Measurements from ENCODE around the gene CIAO1. TPM values are rescaled to one million over a fixed set of nuclear protein-coding genes. Genes with fewer than 3 reads are reported as not detected.

CIAO1 gene
- total and polyA plus RNA-seq, 2 of the 13 experiments (the other 11 are each of a cell fraction or from before 2014, with no cell fraction given), result 99.3 to 120 TPM

DNA sequence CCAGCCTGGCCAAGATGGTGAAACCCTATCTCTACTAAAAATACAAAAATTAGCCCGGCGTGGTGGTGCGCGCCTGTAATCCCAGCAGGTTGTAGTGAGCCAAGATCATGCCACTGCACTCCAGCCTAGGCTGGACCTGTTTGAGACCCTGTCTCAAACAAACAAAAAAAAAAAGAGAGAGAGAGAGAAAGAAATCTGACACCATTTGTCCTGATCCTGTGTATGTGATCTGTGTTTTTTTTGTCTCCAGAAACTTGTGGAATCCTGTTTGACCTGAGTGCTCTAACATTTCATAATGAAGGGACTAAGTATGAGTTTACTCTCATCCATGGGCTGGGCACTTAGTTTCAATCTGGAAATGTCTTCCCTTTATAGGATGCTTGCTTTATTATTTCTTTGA lies 52.7 kb downstream of the CIAO1 start (continued):
- TF ChIP-seq SOX13 (IDR thresholded peaks at IDR 0.05) (no peak), SOX13 (CRISPR knock-in tag; conservative IDR thresholded peaks at IDR 0.05 in 1 of 2, IDR thresholded peaks at IDR 0.05 in 1 of 2) (peak in 1 of 2 experiments; percentile 17; a peak in 1 of 4 replicates), GATAD2A (CRISPR knock-in tag; IDR thresholded peaks at IDR 0.05) (peak; percentile 31; the same call in 1 of the 2 replicates), HNRNPLL (IDR thresholded peaks at IDR 0.05; ENCODE audit: low read depth, low read length, poor library complexity, severe bottlenecking) (no peak), ZNF747 (CRISPR knock-in tag; IDR thresholded peaks at IDR 0.05; ENCODE audit: borderline replicate concordance) (no peak), ZFYVE20 (CRISPR knock-in tag; IDR thresholded peaks at IDR 0.05; ENCODE audit: borderline replicate concordance, low read depth) (no peak)
- TF ChIP-seq, protein P1, sequence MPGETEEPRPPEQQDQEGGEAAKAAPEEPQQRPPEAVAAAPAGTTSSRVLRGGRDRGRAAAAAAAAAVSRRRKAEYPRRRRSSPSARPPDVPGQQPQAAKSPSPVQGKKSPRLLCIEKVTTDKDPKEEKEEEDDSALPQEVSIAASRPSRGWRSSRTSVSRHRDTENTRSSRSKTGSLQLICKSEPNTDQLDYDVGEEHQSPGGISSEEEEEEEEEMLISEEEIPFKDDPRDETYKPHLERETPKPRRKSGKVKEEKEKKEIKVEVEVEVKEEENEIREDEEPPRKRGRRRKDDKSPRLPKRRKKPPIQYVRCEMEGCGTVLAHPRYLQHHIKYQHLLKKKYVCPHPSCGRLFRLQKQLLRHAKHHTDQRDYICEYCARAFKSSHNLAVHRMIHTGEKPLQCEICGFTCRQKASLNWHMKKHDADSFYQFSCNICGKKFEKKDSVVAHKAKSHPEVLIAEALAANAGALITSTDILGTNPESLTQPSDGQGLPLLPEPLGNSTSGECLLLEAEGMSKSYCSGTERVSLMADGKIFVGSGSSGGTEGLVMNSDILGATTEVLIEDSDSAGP (CRISPR knock-in tag; IDR thresholded peaks at IDR 0.05; ENCODE audit: borderline replicate concordance), result no peak
- TF ChIP-seq, protein P2, sequence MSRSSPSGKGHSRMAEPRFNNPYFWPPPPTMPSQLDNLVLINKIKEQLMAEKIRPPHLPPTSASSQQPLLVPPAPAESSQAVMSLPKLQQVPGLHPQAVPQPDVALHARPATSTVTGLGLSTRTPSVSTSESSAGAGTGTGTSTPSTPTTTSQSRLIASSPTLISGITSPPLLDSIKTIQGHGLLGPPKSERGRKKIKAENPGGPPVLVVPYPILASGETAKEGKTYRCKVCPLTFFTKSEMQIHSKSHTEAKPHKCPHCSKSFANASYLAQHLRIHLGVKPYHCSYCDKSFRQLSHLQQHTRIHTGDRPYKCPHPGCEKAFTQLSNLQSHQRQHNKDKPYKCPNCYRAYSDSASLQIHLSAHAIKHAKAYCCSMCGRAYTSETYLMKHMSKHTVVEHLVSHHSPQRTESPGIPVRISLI (CRISPR knock-in tag; IDR thresholded peaks at IDR 0.05; ENCODE audit: borderline replicate concordance), result peak; percentile 78

DNA sequence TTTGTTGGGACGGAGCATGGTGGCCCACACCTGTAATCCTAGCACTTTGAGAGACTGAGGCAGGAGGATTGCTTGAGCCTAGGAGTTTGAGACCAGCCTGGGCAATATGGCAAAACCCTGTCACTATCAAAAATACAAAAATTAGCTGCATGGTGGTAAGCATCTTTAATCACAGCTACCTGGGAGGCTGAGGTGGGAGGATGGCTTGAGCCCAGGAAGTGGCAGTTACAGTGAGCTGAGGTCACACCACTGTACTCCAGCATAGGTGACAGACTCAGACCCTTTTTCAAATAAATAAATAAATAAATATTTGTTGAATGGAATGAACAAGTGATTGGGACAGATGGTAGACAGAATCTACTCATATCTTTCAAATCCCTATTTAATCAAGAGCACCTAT lies 53.4 kb downstream of the CIAO1 start:
- no peak for FAIRE-seq
- H3K4me1 ChIP-seq (ENCODE audit: insufficient read depth, low read length), result peaks cover 66% of the 10 kb centered on the region
- ATAC-seq, result no peak
- H3K79me2 ChIP-seq (ENCODE audit: insufficient read depth, low read length), result no peaks in the 10 kb centered on the region
- H3K4me3 ChIP-seq (replicated peaks in 1 of 3; ENCODE audit: insufficient read depth in 1 of 3, low read depth in 2 of 3, low read length in 3 of 3), result no peak overlapping the region
- no TSS peak for BruUV-seq (replicated peaks)
- ChIA-PET CTCF (ENCODE audit: low intra/inter-chr PET ratio, low total read pairs) (no interaction called here), POLR2A (interaction anchor here (4.4 to 5.0 kb wide), 2 partner anchors 13 to 16 kb away, joined by 30 to 45 read pairs; partner anchors contain the start of genes NCAPH and SNRNP200)
- no peak overlapping the region for H3K4me2 ChIP-seq (ENCODE audit: low read depth, low read length)
- no peak overlapping the region for H2AFZ ChIP-seq (ENCODE audit: low read length)
- DNase-seq (ENCODE audit: low spot score), result no peak
- no peak overlapping the region for H3K27ac ChIP-seq (ENCODE audit: extremely low read length, insufficient read depth, low read length)
- H3K9me3 ChIP-seq (ENCODE audit: low read length), result no peaks in the 10 kb centered on the region
- no peak overlapping the region for H3K9ac ChIP-seq (ENCODE audit: insufficient read depth, low read depth, low read length)
- 96% methylated on average over 1 of the region's 1 CpG for WGBS (ENCODE audit: low lambda C conversion rate)
- peaks cover 7 to 29% of the 10 kb centered on the region in 2 experiments; a peak in 4 of 5 replicates for H3K27me3 ChIP-seq (ENCODE audit: control insufficient read depth in 1 of 2, insufficient read depth in 2 of 2, low read length in 2 of 2)
- in situ Hi-C loops (cut with HindIII; ENCODE audit: extremely low pct_ligation_motif_present, low pct_unique_long_range_greater_than_20kb), result no loop called here
- intact Hi-C loops (cut with micrococcal nuclease; ENCODE audit: unreplicated experiment), result no loop called here
- H3K36me3 ChIP-seq (replicated peaks in 1 of 2; ENCODE audit: control insufficient read depth in 1 of 2, insufficient read depth in 2 of 2, low read length in 2 of 2), result no peaks in the 10 kb centered on the region
- H4K20me1 ChIP-seq (ENCODE audit: insufficient read depth, low read length), result no peaks in the 10 kb centered on the region
- TF ChIP-seq, protein P3, sequence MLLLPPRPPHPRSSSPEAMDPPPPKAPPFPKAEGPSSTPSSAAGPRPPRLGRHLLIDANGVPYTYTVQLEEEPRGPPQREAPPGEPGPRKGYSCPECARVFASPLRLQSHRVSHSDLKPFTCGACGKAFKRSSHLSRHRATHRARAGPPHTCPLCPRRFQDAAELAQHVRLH (CRISPR knock-in tag; IDR thresholded peaks at IDR 0.05; ENCODE audit: borderline replicate concordance, low read depth), result no peak
- no peak for TF ChIP-seq GZF1 (CRISPR knock-in tag; IDR thresholded peaks at IDR 0.05)
- TF ChIP-seq ZNF761 (CRISPR knock-in tag; conservative IDR thresholded peaks at IDR 0.05), result no peak
- TF ChIP-seq NBN (conservative IDR thresholded peaks at IDR 0.05), result no peak
- no peak for TF ChIP-seq RFX5 (IDR thresholded peaks at IDR 0.05; ENCODE audit: low read depth, low read length)
- TF ChIP-seq HOXA9 (CRISPR knock-in tag; IDR thresholded peaks at IDR 0.05; ENCODE audit: borderline replicate concordance), result no peak
- no peak for TF ChIP-seq TEAD2 (CRISPR knock-in tag; IDR thresholded peaks at IDR 0.05)
- no peak for TF ChIP-seq KMT2A (CRISPR knock-in tag; IDR thresholded peaks at IDR 0.05)
- no peak for TF ChIP-seq ZNF83 (CRISPR knock-in tag; IDR thresholded peaks at IDR 0.05; ENCODE audit: borderline replicate concordance)
- TF ChIP-seq GATAD2A (CRISPR knock-in tag; IDR thresholded peaks at IDR 0.05), result no peak
- TF ChIP-seq, protein P4, sequence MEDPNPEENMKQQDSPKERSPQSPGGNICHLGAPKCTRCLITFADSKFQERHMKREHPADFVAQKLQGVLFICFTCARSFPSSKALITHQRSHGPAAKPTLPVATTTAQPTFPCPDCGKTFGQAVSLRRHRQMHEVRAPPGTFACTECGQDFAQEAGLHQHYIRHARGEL (CRISPR knock-in tag; IDR thresholded peaks at IDR 0.05), result no peak
- TF ChIP-seq, protein P5, sequence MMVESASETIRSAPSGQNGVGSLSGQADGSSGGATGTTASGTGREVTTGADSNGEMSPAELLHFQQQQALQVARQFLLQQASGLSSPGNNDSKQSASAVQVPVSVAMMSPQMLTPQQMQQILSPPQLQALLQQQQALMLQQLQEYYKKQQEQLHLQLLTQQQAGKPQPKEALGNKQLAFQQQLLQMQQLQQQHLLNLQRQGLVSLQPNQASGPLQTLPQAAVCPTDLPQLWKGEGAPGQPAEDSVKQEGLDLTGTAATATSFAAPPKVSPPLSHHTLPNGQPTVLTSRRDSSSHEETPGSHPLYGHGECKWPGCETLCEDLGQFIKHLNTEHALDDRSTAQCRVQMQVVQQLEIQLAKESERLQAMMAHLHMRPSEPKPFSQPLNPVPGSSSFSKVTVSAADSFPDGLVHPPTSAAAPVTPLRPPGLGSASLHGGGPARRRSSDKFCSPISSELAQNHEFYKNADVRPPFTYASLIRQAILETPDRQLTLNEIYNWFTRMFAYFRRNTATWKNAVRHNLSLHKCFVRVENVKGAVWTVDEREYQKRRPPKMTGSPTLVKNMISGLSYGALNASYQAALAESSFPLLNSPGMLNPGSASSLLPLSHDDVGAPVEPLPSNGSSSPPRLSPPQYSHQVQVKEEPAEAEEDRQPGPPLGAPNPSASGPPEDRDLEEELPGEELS (CRISPR knock-in tag; IDR thresholded peaks at IDR 0.05), result no peak

Measured in HepG2 (cell line).